Keratinocyte (primary cell): ENCODE measurements around the gene AFM.

ENCODE experiments used
- CTCF ChIP-seq, 3 experiments: IDR thresholded peaks in 1 of 3; conservative IDR thresholded peaks in 1 of 3; optimal IDR thresholded peaks in 1 of 3; 2 replicates in 2 of 3; 3 replicates in 1 of 3; pipeline versions ENCODE3 to v1.5.1; 2011; ENCODE audit warnings: low read length in 3 of 3, mild to moderate bottlenecking in 3 of 3, moderate library complexity in 2 of 3, control low read depth in 1 of 3, inconsistent platforms in 1 of 3; ENCODE audit not compliant: insufficient read depth in 2 of 3; ENCODE audit errors: extremely low read depth in 1 of 3
- EZH2 ChIP-seq: IDR thresholded peaks from one replicate; pipeline ENCODE4 v1.6.1; 2012; ENCODE audit warnings: inconsistent platforms, mild to moderate bottlenecking, low read length, moderate library complexity

GRCh38 chr4:73477176-73477575, 4.4 kb upstream of the AFM start:
- TF ChIP-seq CTCF (optimal IDR thresholded peaks at IDR 0.05 in 1 of 3, IDR thresholded peaks at IDR 0.05 in 1 of 3, conservative IDR thresholded peaks at IDR 0.05 in 1 of 3; ENCODE audit: extremely low read depth in 1 of 3, insufficient read depth in 2 of 3, low read length in 3 of 3) (no peak), EZH2 (no peak)
